ENCODE data around the gene AHRR.
"Not testable (repeated sequence)": the region's sequence is repeated elsewhere in the genome, so short reads cannot be mapped to it uniquely, and the experiment has no call there.

AHRR gene

GRCh38 chr5:305050-305449, 16.5 kb upstream of the AHRR start:
- no peak overlapping the region for H3K27ac ChIP-seq

GRCh38 chr5:305459-305858, 16.1 kb upstream of the AHRR start:
- H3K27ac ChIP-seq, result no peak overlapping the region
- DNase-seq (ENCODE audit: low read depth, low spot score), result no peak

More at GRCh38 chr5:305050-305449, 16.5 kb upstream of the AHRR start:
- no peak for DNase-seq (ENCODE audit: low read depth, low spot score)

GRCh38 chr5:306011-306805, 15.3 kb upstream of the AHRR start:
- no peak for DNase-seq (ENCODE audit: low read depth, low spot score)

GRCh38 chr5:307306-307705, 14.2 kb upstream of the AHRR start:
- no peak overlapping the region for H3K27ac ChIP-seq
- DNase-seq (ENCODE audit: low read depth, low spot score), result no peak

More at GRCh38 chr5:306011-306805, 15.3 kb upstream of the AHRR start:
- no peak overlapping the region for H3K27ac ChIP-seq

GRCh38 chr5:307794-308579, 13.5 kb upstream of the AHRR start:
- DNase-seq (ENCODE audit: low read depth, low spot score), result no peak
- H3K27ac ChIP-seq, result no peak overlapping the region

GRCh38 chr5:308672-309271, 12.7 kb upstream of the AHRR start:
- no peak overlapping the region for H3K27ac ChIP-seq

GRCh38 chr5:309831-310230, 11.7 kb upstream of the AHRR start:
- H3K27ac ChIP-seq; DNase-seq (ENCODE audit: low read depth, low spot score): not testable (repeated sequence)

More at GRCh38 chr5:308672-309271, 12.7 kb upstream of the AHRR start:
- no peak for DNase-seq (ENCODE audit: low read depth, low spot score)

- no peak for DNase-seq (ENCODE audit: low read depth, low spot score)
- H3K27ac ChIP-seq, result no peak overlapping the region
Measured at GRCh38 chr5:310516-310915, 11.0 kb upstream of the AHRR start.

GRCh38 chr5:310941-311434, 10.5 kb upstream of the AHRR start:
- H3K27ac ChIP-seq, result no peak overlapping the region

GRCh38 chr5:311963-312362, 9.6 kb upstream of the AHRR start:
- no peak for DNase-seq (ENCODE audit: low read depth, low spot score)
- H3K27ac ChIP-seq, result no peak overlapping the region

More at GRCh38 chr5:310941-311434, 10.5 kb upstream of the AHRR start:
- no peak for DNase-seq (ENCODE audit: low read depth, low spot score)

GRCh38 chr5:312845-313244, 8.7 kb upstream of the AHRR start:
- DNase-seq (ENCODE audit: low read depth, low spot score), result no peak
- H3K27ac ChIP-seq, result no peak overlapping the region

GRCh38 chr5:313265-313664, 8.2 kb upstream of the AHRR start:
- DNase-seq (ENCODE audit: low read depth, low spot score), result no peak
- no peak overlapping the region for H3K27ac ChIP-seq

- no peak overlapping the region for H3K27ac ChIP-seq
- DNase-seq (ENCODE audit: low read depth, low spot score), result no peak
Measured at GRCh38 chr5:313806-314376, 7.6 kb upstream of the AHRR start.

GRCh38 chr5:314676-315487, 6.6 kb upstream of the AHRR start:
- no peak for DNase-seq (ENCODE audit: low read depth, low spot score)
- H3K27ac ChIP-seq, result no peak overlapping the region

- no peak for DNase-seq (ENCODE audit: low read depth, low spot score)
- no peak overlapping the region for H3K27ac ChIP-seq
Measured at GRCh38 chr5:315488-316209, 5.9 kb upstream of the AHRR start.

GRCh38 chr5:316210-317085, 5.1 kb upstream of the AHRR start:
- H3K27ac ChIP-seq, result no peak overlapping the region
- no peak for DNase-seq (ENCODE audit: low read depth, low spot score)

GRCh38 chr5:317086-317811, 4.3 kb upstream of the AHRR start:
- DNase-seq (ENCODE audit: low read depth, low spot score), result no peak
- H3K27ac ChIP-seq, result no peak overlapping the region
